ENCODE data around the gene VOPP1.

Gene VOPP1

DNA sequence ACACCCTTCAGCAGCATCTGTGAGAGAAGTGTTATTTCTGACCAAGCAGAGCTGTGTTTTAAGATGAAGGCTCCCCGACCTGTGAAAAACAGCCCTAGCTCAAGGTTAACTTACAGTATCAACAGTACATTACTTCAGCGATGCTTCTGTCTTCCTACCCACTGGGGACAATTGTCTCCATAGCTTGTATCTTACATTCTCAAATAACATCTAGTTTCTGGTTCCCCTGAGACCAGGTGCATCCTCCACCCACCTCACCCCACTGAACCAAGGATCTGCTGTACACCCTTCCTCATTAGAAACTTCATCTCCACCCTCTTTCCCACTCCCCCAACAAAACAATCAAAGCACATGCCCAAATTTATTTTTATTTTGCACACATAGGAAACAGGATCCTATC lies 102.0 kb downstream of the VOPP1 start:
- FAIRE-seq (no peak), DNase-seq (ENCODE audit: insufficient read length, low spot score) (no peak)
- no peak for TF ChIP-seq POLR2A (IDR thresholded peaks at IDR 0.05; ENCODE audit: low read depth, low read length)

DNA sequence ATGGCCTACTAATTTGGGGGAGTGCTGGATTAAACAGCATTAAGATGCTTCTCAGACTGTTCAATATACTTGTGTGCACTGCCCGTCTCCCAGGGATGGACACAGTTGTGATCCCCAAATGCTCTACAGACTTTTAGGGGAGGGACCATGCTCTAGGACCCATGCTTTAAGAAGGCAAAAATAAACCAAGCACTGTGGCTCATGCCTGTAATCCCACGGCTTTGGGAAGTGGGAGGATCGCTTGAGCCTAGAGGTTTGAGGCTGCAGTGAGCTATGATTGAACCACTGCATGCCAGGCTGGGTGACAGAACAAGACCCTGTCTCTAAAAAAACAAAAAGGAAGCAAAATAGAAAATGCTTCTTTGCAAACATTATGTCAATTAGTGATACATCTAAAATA lies 102.6 kb downstream of the VOPP1 start:
- FAIRE-seq = no peak
- DNase-seq (ENCODE audit: insufficient read length, low spot score) = no peak
- TF ChIP-seq POLR2A (IDR thresholded peaks at IDR 0.05; ENCODE audit: low read depth, low read length) = no peak

DNA sequence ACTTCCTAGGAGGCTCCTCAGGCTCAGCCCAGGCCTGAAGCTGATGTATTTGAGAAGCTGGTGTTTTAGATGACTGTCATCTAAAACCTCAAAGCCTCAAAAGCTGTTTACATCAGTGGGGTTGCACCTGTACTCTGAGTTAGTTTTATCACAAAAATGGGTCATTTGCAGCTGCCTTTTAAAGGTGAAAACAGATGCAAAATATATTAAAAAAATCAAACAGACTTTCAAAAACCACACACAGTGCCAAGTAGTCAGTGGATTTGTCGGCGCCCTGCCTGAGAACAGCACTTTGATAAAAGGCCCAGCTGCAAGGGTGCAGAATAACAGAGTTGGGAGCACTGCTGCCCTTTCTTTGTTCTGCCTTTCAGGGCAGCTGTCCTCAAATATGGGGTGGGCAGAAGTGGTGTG lies 103.0 kb downstream of the VOPP1 start:
- FAIRE-seq (no peak), DNase-seq (ENCODE audit: insufficient read length, low spot score) (no peak)
- no peak for TF ChIP-seq POLR2A (IDR thresholded peaks at IDR 0.05; ENCODE audit: low read depth, low read length)

- no peak for TF ChIP-seq POLR2A (IDR thresholded peaks at IDR 0.05; ENCODE audit: low read depth, low read length)
- no peak for FAIRE-seq
Observed at GRCh38 chr7:55468495-55468894, 103.8 kb downstream of the VOPP1 start.

GRCh38 chr7:55467047-55467593 lies 105.2 kb downstream of the VOPP1 start:
- DNase-seq (ENCODE audit: insufficient read length, low spot score) (no peak), FAIRE-seq (no peak)
- no peak for TF ChIP-seq POLR2A (IDR thresholded peaks at IDR 0.05; ENCODE audit: low read depth, low read length)

More at GRCh38 chr7:55468495-55468894, 103.8 kb downstream of the VOPP1 start:
- no peak for DNase-seq (ENCODE audit: insufficient read length, low spot score)

GRCh38 chr7:55465691-55466090 lies 106.6 kb downstream of the VOPP1 start:
- DNase-seq (ENCODE audit: insufficient read length, low spot score) (no peak), FAIRE-seq (no peak)
- no peak for TF ChIP-seq POLR2A (IDR thresholded peaks at IDR 0.05; ENCODE audit: low read depth, low read length)

GRCh38 chr7:55464422-55464821 lies 107.9 kb downstream of the VOPP1 start:
- no peak for DNase-seq (ENCODE audit: insufficient read length, low spot score)
- no peak for TF ChIP-seq POLR2A (IDR thresholded peaks at IDR 0.05; ENCODE audit: low read depth, low read length)
- no peak for FAIRE-seq

DNA sequence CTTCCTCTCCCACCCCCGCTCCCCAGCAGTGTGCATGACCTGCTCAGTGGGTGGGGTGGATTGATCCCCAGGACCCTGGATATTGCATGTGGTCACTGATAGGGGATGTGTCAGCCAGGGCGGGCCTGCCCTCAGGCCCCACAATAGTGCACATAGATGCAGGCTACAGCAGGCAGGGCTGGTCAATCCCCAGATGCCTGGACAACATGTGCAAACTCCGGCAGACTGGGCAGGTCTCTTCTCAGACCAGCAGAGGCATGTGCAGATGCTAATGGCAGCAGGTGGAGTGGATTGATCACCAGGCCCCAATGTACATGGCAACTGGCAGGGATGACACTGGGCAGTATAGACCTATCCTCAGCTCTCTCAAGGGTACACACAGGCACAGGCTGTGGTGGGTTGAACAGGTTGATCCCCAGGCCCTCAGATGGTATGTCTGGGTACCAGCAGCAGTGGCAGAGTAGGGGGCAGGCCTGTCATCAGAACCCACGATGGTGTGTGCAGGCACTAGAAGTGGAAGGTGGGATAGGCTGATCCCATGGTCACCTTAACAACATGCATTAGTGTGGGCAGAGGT lies 108.5 kb downstream of the VOPP1 start:
- no peak for FAIRE-seq
- no peak for TF ChIP-seq POLR2A (IDR thresholded peaks at IDR 0.05; ENCODE audit: low read depth, low read length)
- no peak for DNase-seq (ENCODE audit: insufficient read length, low spot score)

GRCh38 chr7:55458351-55458750 lies 114.0 kb downstream of the VOPP1 start:
- no peak for TF ChIP-seq POLR2A (IDR thresholded peaks at IDR 0.05; ENCODE audit: low read depth, low read length)
- DNase-seq (ENCODE audit: insufficient read length, low spot score) = no peak
- no peak for FAIRE-seq

- no peak for TF ChIP-seq POLR2A (IDR thresholded peaks at IDR 0.05; ENCODE audit: low read depth, low read length)
- DNase-seq (ENCODE audit: insufficient read length, low spot score) (no peak), FAIRE-seq (no peak)
Observed at GRCh38 chr7:55457801-55458200, 114.5 kb downstream of the VOPP1 start.

GRCh38 chr7:55452971-55453370 lies 119.3 kb downstream of the VOPP1 start:
- DNase-seq (ENCODE audit: insufficient read length, low spot score) (no peak), FAIRE-seq (no peak)
- no peak for TF ChIP-seq POLR2A (IDR thresholded peaks at IDR 0.05; ENCODE audit: low read depth, low read length)

GRCh38 chr7:55449992-55450535 lies 122.2 kb downstream of the VOPP1 start:
- no peak for TF ChIP-seq POLR2A (IDR thresholded peaks at IDR 0.05; ENCODE audit: low read depth, low read length)
- FAIRE-seq = no peak

GRCh38 chr7:55449205-55449991 lies 122.9 kb downstream of the VOPP1 start:
- FAIRE-seq (no peak), DNase-seq (ENCODE audit: insufficient read length, low spot score) (no peak)
- no peak for TF ChIP-seq POLR2A (IDR thresholded peaks at IDR 0.05; ENCODE audit: low read depth, low read length)

More at GRCh38 chr7:55449992-55450535, 122.2 kb downstream of the VOPP1 start:
- DNase-seq (ENCODE audit: insufficient read length, low spot score) = no peak

DNA sequence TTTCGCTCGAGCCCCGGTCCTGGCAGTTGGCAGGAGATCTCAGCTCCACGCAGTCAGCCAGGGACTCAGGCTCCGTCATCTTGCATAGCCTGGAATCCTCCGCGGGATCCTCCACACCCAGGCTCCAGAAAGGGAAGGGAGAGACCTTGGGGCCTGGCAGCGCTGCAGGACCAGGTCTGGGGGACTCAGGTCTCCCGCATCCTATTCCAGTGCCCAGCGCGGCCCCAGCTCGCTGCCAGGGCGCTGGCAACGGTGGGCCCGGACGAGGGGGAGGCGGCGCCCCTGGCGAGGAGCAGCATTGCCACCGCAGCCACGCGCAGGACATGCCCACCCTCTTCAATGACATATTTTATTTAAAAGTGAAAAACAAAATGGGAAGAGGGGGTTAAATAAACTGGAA lies 123.8 kb downstream of the VOPP1 start:
- DNase-seq (ENCODE audit: insufficient read length, low spot score) (no peak), FAIRE-seq (no peak)
- TF ChIP-seq POLR2A (IDR thresholded peaks at IDR 0.05; ENCODE audit: low read depth, low read length) = no peak

All from H54 (cell line).